Upper lobe of left lung (tissue), 6 donors: ENCODE results near the gene SH3PXD2A. TPM values are rescaled to one million over a fixed set of nuclear protein-coding genes. Genes with fewer than 3 reads are reported as not detected.

Source experiments
- ATAC-seq, 2 donors: fragments of 200-7000 bp; cut with Tn5 transposase; one replicate each; pipeline ENCODE4 v1.9.1; 2022; ENCODE audit warnings: mild to moderate bottlenecking in 2 of 2, moderate library complexity in 2 of 2; ENCODE audit not compliant: low FRiP score in 2 of 2
- DNase-seq, 2 donors: peaks; one replicate each; pipeline ENCODE4 v3.0.0-alpha.2; 2019 to 2020
- H3K27ac ChIP-seq, 4 donors: fragments of 200-600 bp; sonication (generic); one replicate each; pipeline ENCODE4 v1.5.1; 2016 to 2019
- H3K27me3 ChIP-seq, 4 donors: fragments of 200-600 bp; sonication (generic); one replicate each; pipeline ENCODE4 v1.5.1; 2017 to 2019
- H3K36me3 ChIP-seq, 4 donors: fragments of 200-600 bp; sonication (generic); one replicate each; pipeline ENCODE4 v1.5.1; 2016 to 2019
- H3K4me1 ChIP-seq, 4 donors: fragments of 200-600 bp; sonication (generic); one replicate each; pipeline ENCODE4 v1.5.1; 2018 to 2019
- H3K4me3 ChIP-seq, 4 donors: fragments of 200-600 bp; sonication (generic); one replicate each; pipeline ENCODE4 v1.5.1; 2017 to 2019; ENCODE audit warnings: mild to moderate bottlenecking in 2 of 4, moderate library complexity in 1 of 4
- H3K9me3 ChIP-seq, 4 donors: fragments of 200-600 bp; sonication (generic); one replicate each; pipeline ENCODE4 v1.5.1; 2018 to 2019
- EP300 ChIP-seq, 4 donors: sonication (generic); formaldehyde crosslinking; IDR thresholded peaks; one replicate each; pipeline ENCODE4 v1.5.1; 2017; ENCODE audit warnings: antibody characterized with exemption in 4 of 4, control low read depth in 2 of 4
- POLR2A ChIP-seq, 4 donors: fragments of 450-650 bp; IDR thresholded peaks; one replicate each; pipeline ENCODE4 v1.5.1; 2016 to 2017; ENCODE audit warnings: antibody characterized with exemption in 4 of 4, mild to moderate bottlenecking in 2 of 4
- POLR2AphosphoS5 ChIP-seq, 2 donors: sonication (generic); formaldehyde crosslinking; IDR thresholded peaks; one replicate each; pipeline ENCODE4 v1.5.1; 2017; ENCODE audit warnings: antibody characterized with exemption in 2 of 2
- WGBS, 2 donors: methylation state at CpG; one replicate each; pipeline ENCODE4 v1.1.5; 2017 to 2018; 5-methylcytosine and 5-hydroxymethylcytosine counted together
- total RNA-seq, 6 donors: library from RNA; depleted of rRNA in 4 of 6; stranded (reverse); fragments of >200 nt in 4 of 6; gene quantifications; one replicate each; pipeline versions ENCODE4 v1.1.0 to v1.2.1, GENCODE V29; 2016 to 2021
- TF ChIP-seq, protein P1 (sequence below), 6 experiments: fragments of 450-650 bp in 4 of 6; fragments of 200-600 bp in 2 of 6; sonication (generic) in 2 of 6; IDR thresholded peaks; one replicate each; pipeline ENCODE4 v1.5.1; 2016 to 2019; ENCODE audit warnings: antibody characterized with exemption in 6 of 6
- donor health status: DM: no; HTN: no; CAD: no; lungs with moderate emphysema.
- donor health status: DM: no; HTN: yes; CAD: no; lungs with severe emphysema.

Gene SH3PXD2A
- total RNA-seq, 6 donors from 2014 or later: 19.6 to 42.2 (median 30.8) TPM

DNA sequence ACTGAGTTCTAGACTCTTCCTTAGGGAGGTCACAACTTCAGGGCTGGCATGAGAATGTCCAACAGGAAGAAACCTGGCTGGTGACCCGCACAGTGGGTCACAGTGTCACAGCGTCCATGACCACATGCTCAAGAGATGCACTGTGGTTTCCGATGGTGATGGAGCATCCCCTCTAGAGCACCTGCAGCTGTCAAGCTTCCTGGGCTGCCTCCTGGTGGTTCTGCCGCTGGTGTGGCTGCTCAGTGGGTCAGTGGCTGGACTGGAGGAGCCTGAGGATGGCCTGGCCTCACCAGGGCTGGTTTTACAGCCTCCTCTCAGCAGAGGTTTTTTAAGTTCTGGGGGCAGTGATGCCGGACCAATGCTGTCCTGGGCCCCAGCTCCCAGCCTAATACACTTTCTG lies 149.3 kb downstream of the SH3PXD2A start:
- no peaks in the 10 kb centered on the region for H3K27me3 ChIP-seq
- DNase-seq (no peak), ATAC-seq (no peak)
- TF ChIP-seq, protein P1, sequence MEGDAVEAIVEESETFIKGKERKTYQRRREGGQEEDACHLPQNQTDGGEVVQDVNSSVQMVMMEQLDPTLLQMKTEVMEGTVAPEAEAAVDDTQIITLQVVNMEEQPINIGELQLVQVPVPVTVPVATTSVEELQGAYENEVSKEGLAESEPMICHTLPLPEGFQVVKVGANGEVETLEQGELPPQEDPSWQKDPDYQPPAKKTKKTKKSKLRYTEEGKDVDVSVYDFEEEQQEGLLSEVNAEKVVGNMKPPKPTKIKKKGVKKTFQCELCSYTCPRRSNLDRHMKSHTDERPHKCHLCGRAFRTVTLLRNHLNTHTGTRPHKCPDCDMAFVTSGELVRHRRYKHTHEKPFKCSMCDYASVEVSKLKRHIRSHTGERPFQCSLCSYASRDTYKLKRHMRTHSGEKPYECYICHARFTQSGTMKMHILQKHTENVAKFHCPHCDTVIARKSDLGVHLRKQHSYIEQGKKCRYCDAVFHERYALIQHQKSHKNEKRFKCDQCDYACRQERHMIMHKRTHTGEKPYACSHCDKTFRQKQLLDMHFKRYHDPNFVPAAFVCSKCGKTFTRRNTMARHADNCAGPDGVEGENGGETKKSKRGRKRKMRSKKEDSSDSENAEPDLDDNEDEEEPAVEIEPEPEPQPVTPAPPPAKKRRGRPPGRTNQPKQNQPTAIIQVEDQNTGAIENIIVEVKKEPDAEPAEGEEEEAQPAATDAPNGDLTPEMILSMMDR (IDR thresholded peaks at IDR 0.05): no peak
- TF ChIP-seq POLR2A (IDR thresholded peaks at IDR 0.05) (no peak), POLR2AphosphoS5 (IDR thresholded peaks at IDR 0.05) (no peak), EP300 (IDR thresholded peaks at IDR 0.05) (no peak)
- no peaks in the 10 kb centered on the region for H3K4me1 ChIP-seq
- no peaks in the 10 kb centered on the region for H3K36me3 ChIP-seq
- no peak overlapping the region for H3K4me3 ChIP-seq
- H3K9me3 ChIP-seq: no peaks in the 10 kb centered on the region
- H3K27ac ChIP-seq: no peak overlapping the region
- WGBS, 2 donors: 77 to 86% methylated on average over 4 to 5 of the region's 5 CpGs

- no peak for ATAC-seq
- TF ChIP-seq POLR2AphosphoS5 (IDR thresholded peaks at IDR 0.05) (no peak), EP300 (IDR thresholded peaks at IDR 0.05) (no peak), POLR2A (IDR thresholded peaks at IDR 0.05) (no peak)
- TF ChIP-seq, protein P1 (IDR thresholded peaks at IDR 0.05): no peak
- no peak overlapping the region for H3K4me3 ChIP-seq
- no peaks in the 10 kb centered on the region for H3K9me3 ChIP-seq
- H3K4me1 ChIP-seq: no peaks in the 10 kb centered on the region
- WGBS, 2 donors: 76 to 79% methylated on average over 3 to 13 of the region's 13 CpGs
- H3K27ac ChIP-seq: no peak overlapping the region
- no peak for DNase-seq
- peaks cover 0 to 3% (median 0%) of the 10 kb centered on the region in 4 donors for H3K36me3 ChIP-seq
- no peaks in the 10 kb centered on the region for H3K27me3 ChIP-seq
Observed at GRCh38 chr10:103703941-103704919, 151.1 kb downstream of the SH3PXD2A start.

DNA sequence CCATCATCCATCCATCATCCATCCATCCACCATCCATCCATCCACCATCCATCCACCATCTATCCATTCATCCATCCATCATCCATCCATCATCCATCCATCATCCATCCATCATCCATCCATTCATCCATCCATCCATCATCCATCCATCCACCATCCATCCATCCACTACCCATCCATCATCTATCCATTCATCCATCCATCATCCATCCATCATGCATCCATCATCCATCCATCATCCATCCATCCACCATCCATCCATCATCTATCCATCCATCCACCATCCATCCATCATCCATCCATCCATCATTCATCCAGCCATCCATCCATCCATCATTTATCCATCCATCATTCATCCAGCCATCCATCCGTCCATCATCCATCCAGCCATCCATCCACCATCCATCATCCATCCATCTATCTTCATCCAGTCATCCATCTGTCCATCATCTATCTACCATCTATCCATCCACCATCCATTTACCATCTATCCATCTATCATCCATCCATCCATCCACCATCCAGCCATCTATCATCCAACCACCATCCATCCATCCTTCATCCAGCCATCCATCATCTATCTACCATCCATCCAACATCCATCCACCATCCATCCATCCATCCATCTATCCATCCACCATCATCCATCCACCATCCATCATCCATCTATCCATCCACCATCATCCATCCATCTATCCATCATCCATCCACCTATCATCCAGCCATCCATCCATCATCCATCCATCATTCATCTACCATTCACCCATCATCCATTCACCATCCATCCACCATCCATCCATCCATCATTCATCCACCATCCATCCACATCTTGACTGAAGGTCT lies 153.8 kb downstream of the SH3PXD2A start:
- DNase-seq: no peak
- 31 to 55% methylated on average over 1 of the region's 1 CpG for WGBS, 2 donors

DNA sequence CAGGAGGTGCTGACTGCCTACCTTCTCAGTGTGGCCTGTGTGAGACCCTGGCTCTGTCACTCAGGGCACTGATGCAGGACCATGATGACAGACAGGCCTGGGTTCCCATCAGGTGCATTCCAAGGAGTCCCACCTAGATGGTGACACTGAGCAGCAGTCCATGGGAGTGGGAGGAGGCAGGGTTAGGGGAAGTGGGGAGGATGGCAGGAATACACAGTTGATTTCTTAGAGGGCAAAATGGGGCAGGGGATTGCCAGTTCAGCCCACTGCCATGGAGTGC lies 155.0 kb downstream of the SH3PXD2A start:
- peaks cover 0 to 3% (median 0%) of the 10 kb centered on the region in 4 donors for H3K36me3 ChIP-seq
- TF ChIP-seq EP300 (IDR thresholded peaks at IDR 0.05): no peak
- TF ChIP-seq POLR2AphosphoS5 (IDR thresholded peaks at IDR 0.05): no peak
- TF ChIP-seq POLR2A (IDR thresholded peaks at IDR 0.05): no peak
- TF ChIP-seq, protein P1 (IDR thresholded peaks at IDR 0.05): no peak
- ATAC-seq: no peak
- H3K4me3 ChIP-seq: no peak overlapping the region
- H3K27me3 ChIP-seq: no peaks in the 10 kb centered on the region
- H3K4me1 ChIP-seq: peaks cover 13 to 17% (median 14%) of the 10 kb centered on the region in 4 donors
- H3K9me3 ChIP-seq: no peaks in the 10 kb centered on the region
- DNase-seq: no peak
- no peak overlapping the region for H3K27ac ChIP-seq

More for the DNA sequence above, 153.8 kb downstream of the SH3PXD2A start:
- H3K4me3 ChIP-seq: no peak overlapping the region
- no peak overlapping the region for H3K27ac ChIP-seq
- TF ChIP-seq, protein P1 (IDR thresholded peaks at IDR 0.05): no peak
- no peak for TF ChIP-seq EP300 (IDR thresholded peaks at IDR 0.05)
- TF ChIP-seq POLR2A (IDR thresholded peaks at IDR 0.05): no peak
- TF ChIP-seq POLR2AphosphoS5 (IDR thresholded peaks at IDR 0.05): no peak
- ATAC-seq: no peak
- H3K9me3 ChIP-seq: no peaks in the 10 kb centered on the region
- H3K4me1 ChIP-seq: peaks cover 3 to 7% (median 5%) of the 10 kb centered on the region in 4 donors
- peaks cover 0 to 3% (median 0%) of the 10 kb centered on the region in 4 donors for H3K36me3 ChIP-seq
- no peaks in the 10 kb centered on the region for H3K27me3 ChIP-seq
